ENCODE results near the gene NAXE.

Gene NAXE

DNA sequence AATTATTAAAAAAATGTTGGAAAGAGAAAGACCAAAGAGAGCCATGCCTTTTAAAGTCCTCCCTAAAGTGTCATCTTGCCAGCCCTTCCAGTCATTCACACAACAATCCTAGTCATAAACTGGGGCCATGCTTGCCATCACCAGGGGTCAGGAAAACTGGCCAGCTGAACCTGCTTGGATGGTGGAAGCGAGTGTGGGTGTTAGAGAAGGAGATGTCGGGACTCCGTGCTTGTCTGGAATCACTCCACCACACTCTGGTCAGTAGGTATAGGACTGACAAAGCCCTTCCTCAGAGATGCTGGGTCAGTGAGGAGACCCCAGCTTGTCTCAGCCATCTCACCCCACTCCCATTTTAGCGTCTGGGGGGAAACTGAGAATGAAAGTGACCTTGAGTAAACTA, 24.4 kb downstream of the NAXE start (continued):
- no peak for TF ChIP-seq SNAI2 (CRISPR knock-in tag; IDR thresholded peaks at IDR 0.05)

DNA sequence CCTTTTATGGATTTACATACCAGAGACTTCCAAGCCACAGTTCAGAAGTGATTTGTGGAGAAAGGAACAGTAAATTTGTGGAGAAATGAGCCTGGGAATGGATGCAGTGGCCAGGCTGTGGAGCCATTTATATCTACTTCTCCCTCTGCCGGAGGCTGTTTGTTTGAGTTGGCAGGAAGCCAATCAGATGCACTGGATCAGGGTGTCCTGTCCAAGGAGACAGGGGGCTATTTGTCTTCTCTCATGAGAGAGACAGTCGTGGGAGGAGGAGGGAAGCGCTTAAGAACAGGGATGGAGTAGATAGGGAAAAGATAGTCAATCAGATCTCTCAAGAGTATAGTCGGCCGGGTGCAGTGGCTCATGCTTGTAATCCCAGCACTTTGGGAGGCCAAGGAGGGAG, 24.9 kb downstream of the NAXE start:
- peak; percentile 86 for ATAC-seq

GRCh38 chr1:156618853-156619581, 27.4 kb downstream of the NAXE start, which contains the start of gene HAPLN2:
Gene HAPLN2 (plus strand): TSS chr1:156619415. CDS start chr1:156623491, 4,076 bp downstream.
- peak; percentile 18; the same call in 2 of the 3 replicates for ATAC-seq
- TF ChIP-seq GLIS3 (CRISPR knock-in tag; IDR thresholded peaks at IDR 0.05), result no peak
- TF ChIP-seq ZFP30 (CRISPR knock-in tag; IDR thresholded peaks at IDR 0.05), result no peak
- TF ChIP-seq CSDC2 (CRISPR knock-in tag; IDR thresholded peaks at IDR 0.05), result no peak
- no peak for TF ChIP-seq ZNF565 (CRISPR knock-in tag; conservative IDR thresholded peaks at IDR 0.05; ENCODE audit: low read depth)
- no peak for TF ChIP-seq TCF4 (CRISPR knock-in tag; IDR thresholded peaks at IDR 0.05; ENCODE audit: borderline replicate concordance)
- TF ChIP-seq BACH2 (CRISPR knock-in tag; IDR thresholded peaks at IDR 0.05; ENCODE audit: borderline replicate concordance), result no peak
- no peak for TF ChIP-seq CSRNP3 (CRISPR knock-in tag; IDR thresholded peaks at IDR 0.05)
- no peak for TF ChIP-seq RARB (CRISPR knock-in tag; IDR thresholded peaks at IDR 0.05)
- TF ChIP-seq ESRRG (CRISPR knock-in tag; IDR thresholded peaks at IDR 0.05), result no peak

More for the DNA sequence above, 24.9 kb downstream of the NAXE start:
- TF ChIP-seq RARB (CRISPR knock-in tag; IDR thresholded peaks at IDR 0.05) (0 out of 2 replicates have a peak, but pooled peaks have one; percentile 32), TSHZ2 (CRISPR knock-in tag; IDR thresholded peaks at IDR 0.05) (peak; percentile 93), ISL1 (CRISPR knock-in tag; IDR thresholded peaks at IDR 0.05) (no peak)

DNA sequence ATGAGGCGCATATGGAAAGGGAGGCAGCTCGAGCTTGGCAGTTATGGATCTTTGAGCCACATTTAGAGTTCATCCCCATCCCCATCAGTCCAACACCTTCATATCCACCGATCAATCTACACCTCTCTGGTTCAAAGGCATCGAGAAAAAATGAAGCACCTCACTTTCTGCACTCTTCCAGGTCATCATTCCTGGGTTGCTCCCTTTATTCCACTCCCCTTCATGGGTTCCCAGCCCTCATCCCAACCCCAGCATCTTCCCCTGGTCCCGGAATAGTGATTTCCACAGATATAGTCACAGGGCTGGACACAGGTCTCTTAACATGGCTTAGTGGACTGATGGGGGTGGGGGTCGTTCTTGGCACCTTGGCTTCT, 28.0 kb downstream of the NAXE start:
- no peak for TF ChIP-seq ZFP3 (CRISPR knock-in tag; IDR thresholded peaks at IDR 0.05)
- no peak for TF ChIP-seq RARB (CRISPR knock-in tag; IDR thresholded peaks at IDR 0.05)
- no peak for TF ChIP-seq TOX (CRISPR knock-in tag; IDR thresholded peaks at IDR 0.05; ENCODE audit: borderline replicate concordance)
- no peak for TF ChIP-seq ESRRG (CRISPR knock-in tag; IDR thresholded peaks at IDR 0.05)
- no peak for TF ChIP-seq ISL1 (CRISPR knock-in tag; IDR thresholded peaks at IDR 0.05)
- TF ChIP-seq CSRNP3 (CRISPR knock-in tag; IDR thresholded peaks at IDR 0.05), result no peak
- TF ChIP-seq BACH2 (CRISPR knock-in tag; IDR thresholded peaks at IDR 0.05; ENCODE audit: borderline replicate concordance), result no peak
- no peak for TF ChIP-seq TSHZ2 (CRISPR knock-in tag; IDR thresholded peaks at IDR 0.05)
- no peak for TF ChIP-seq ZC3H10 (CRISPR knock-in tag; IDR thresholded peaks at IDR 0.05)
- TF ChIP-seq, protein P1, sequence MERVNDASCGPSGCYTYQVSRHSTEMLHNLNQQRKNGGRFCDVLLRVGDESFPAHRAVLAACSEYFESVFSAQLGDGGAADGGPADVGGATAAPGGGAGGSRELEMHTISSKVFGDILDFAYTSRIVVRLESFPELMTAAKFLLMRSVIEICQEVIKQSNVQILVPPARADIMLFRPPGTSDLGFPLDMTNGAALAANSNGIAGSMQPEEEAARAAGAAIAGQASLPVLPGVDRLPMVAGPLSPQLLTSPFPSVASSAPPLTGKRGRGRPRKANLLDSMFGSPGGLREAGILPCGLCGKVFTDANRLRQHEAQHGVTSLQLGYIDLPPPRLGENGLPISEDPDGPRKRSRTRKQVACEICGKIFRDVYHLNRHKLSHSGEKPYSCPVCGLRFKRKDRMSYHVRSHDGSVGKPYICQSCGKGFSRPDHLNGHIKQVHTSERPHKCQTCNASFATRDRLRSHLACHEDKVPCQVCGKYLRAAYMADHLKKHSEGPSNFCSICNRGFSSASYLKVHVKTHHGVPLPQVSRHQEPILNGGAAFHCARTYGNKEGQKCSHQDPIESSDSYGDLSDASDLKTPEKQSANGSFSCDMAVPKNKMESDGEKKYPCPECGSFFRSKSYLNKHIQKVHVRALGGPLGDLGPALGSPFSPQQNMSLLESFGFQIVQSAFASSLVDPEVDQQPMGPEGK (CRISPR knock-in tag; IDR thresholded peaks at IDR 0.05; ENCODE audit: borderline replicate concordance), result no peak
- TF ChIP-seq SNAI2 (CRISPR knock-in tag; IDR thresholded peaks at IDR 0.05), result no peak
- no peak for TF ChIP-seq ZNF70 (CRISPR knock-in tag; IDR thresholded peaks at IDR 0.05)
- TF ChIP-seq TCF4 (CRISPR knock-in tag; IDR thresholded peaks at IDR 0.05; ENCODE audit: borderline replicate concordance), result no peak
- TF ChIP-seq, protein P2, sequence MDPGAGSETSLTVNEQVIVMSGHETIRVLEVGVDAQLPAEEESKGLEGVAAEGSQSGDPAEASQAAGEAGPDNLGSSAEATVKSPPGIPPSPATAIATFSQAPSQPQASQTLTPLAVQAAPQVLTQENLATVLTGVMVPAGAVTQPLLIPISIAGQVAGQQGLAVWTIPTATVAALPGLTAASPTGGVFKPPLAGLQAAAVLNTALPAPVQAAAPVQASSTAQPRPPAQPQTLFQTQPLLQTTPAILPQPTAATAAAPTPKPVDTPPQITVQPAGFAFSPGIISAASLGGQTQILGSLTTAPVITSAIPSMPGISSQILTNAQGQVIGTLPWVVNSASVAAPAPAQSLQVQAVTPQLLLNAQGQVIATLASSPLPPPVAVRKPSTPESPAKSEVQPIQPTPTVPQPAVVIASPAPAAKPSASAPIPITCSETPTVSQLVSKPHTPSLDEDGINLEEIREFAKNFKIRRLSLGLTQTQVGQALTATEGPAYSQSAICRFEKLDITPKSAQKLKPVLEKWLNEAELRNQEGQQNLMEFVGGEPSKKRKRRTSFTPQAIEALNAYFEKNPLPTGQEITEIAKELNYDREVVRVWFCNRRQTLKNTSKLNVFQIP (CRISPR knock-in tag; IDR thresholded peaks at IDR 0.05; ENCODE audit: borderline replicate concordance, low read depth), result no peak
- no peak for TF ChIP-seq ARNTL (CRISPR knock-in tag; IDR thresholded peaks at IDR 0.05; ENCODE audit: borderline replicate concordance, low read depth)
- no peak for TF ChIP-seq CSDC2 (CRISPR knock-in tag; IDR thresholded peaks at IDR 0.05)
- ATAC-seq, result no peak

Measured in SK-N-SH treated with all-trans-retinoic acid at 6 μM for 48 hours (cell line).